Measurements from ENCODE around the gene HLA-G.

GRCh38 chr6:29875257-29875656 lies 47.6 kb downstream of the HLA-G start:
- TF ChIP-seq EP300 (IDR thresholded peaks at IDR 0.05): no peak
- TF ChIP-seq CTCF (IDR thresholded peaks at IDR 0.05): no peak
- no peak for TF ChIP-seq POLR2AphosphoS5 (IDR thresholded peaks at IDR 0.05)
